SU-DHL-6 (cell line): ENCODE data around the gene KIDINS220.

Experiments used
- H2AFZ ChIP-seq: fragments of 200-600 bp; sonication (generic); 2 replicates; pipeline ENCODE4 v1.6.1; 2014; ENCODE audit warnings: low read depth, mild to moderate bottlenecking, moderate library complexity, mixed read lengths, antibody characterized with exemption, low read length; ENCODE audit not compliant: severe bottlenecking
- H3F3A ChIP-seq: fragments of 200-600 bp; shearing (Covaris generic); 2 replicates; pipeline ENCODE4 v1.6.0; 2016; ENCODE audit warnings: antibody characterized with exemption, mild to moderate bottlenecking; ENCODE audit not compliant: insufficient read depth
- H3K27ac ChIP-seq: fragments of 200-600 bp; sonication (generic); 2 replicates; pipeline ENCODE4 v1.5.1; 2016; ENCODE audit warnings: low read depth, mild to moderate bottlenecking, low read length, moderate library complexity, mixed read lengths
- H3K27me3 ChIP-seq: fragments of 200-600 bp; sonication (generic), shearing (Covaris generic); 2 replicates; pipeline ENCODE4 v1.6.0; 2014; ENCODE audit warnings: mild to moderate bottlenecking, low read length
- H3K36me3 ChIP-seq: fragments of 200-600 bp; sonication (generic); 2 replicates; pipeline ENCODE4 v1.6.1; 2014; ENCODE audit warnings: mild to moderate bottlenecking, low read length, mixed read lengths
- H3K4me2 ChIP-seq: fragments of 300-600, 200-600 bp; shearing (Covaris generic), sonication (generic); 2 replicates; pipeline ENCODE4 v1.6.0; 2014; ENCODE audit warnings: low read length, low read depth, mild to moderate bottlenecking; ENCODE audit not compliant: poor library complexity, severe bottlenecking
- H3K4me3 ChIP-seq: fragments of 200-600 bp; sonication (generic); 2 replicates; pipeline ENCODE4 v1.5.1; 2014; ENCODE audit warnings: antibody characterized with exemption, low read length, mild to moderate bottlenecking, mixed read lengths; ENCODE audit not compliant: insufficient read depth, poor library complexity, severe bottlenecking
- H3K79me2 ChIP-seq: fragments of 200-600 bp; sonication (generic); 2 replicates; pipeline ENCODE4 v1.6.1; 2014; ENCODE audit warnings: mild to moderate bottlenecking, low read length, moderate library complexity; ENCODE audit not compliant: insufficient read depth
- H3K9ac ChIP-seq: fragments of 200-600 bp; sonication (generic); 2 replicates; pipeline ENCODE4 v1.7.0; 2014; ENCODE audit warnings: mild to moderate bottlenecking, low read length
- H3K9me2 ChIP-seq: fragments of 200-600 bp; sonication (generic); replicated peaks from 2 replicates; pipeline ENCODE4 v1.6.1; 2014; ENCODE audit warnings: low read length; ENCODE audit not compliant: insufficient read depth
- H3K9me3 ChIP-seq: fragments of 200-600 bp; sonication (generic); 2 replicates; pipeline ENCODE4 v1.6.1; 2014; ENCODE audit warnings: low read length, mixed read lengths; ENCODE audit not compliant: insufficient read depth
- H4K20me1 ChIP-seq: fragments of 200-600 bp; sonication (generic); 2 replicates; pipeline ENCODE4 v1.6.1; 2014; ENCODE audit warnings: low read depth, mild to moderate bottlenecking, antibody characterized with exemption, low read length, moderate library complexity, mixed read lengths
- EZH2phosphoT487 ChIP-seq: fragments of 200-600 bp; sonication (generic), shearing (Covaris generic); conservative IDR thresholded peaks from 2 replicates; pipeline ENCODE4 v1.6.1; 2018; ENCODE audit warnings: mild to moderate bottlenecking, antibody characterized with exemption, low read length, moderate library complexity, mixed read lengths
- TF ChIP-seq, protein P1 (sequence below): fragments of 200-600 bp; sonication (generic); IDR thresholded peaks from one replicate; pipeline ENCODE4 v1.5.1; 2017; ENCODE audit warnings: antibody characterized with exemption, mild to moderate bottlenecking, low read length, moderate library complexity; ENCODE audit not compliant: insufficient read depth, poor library complexity, severe bottlenecking

The KIDINS220 gene

GRCh38 chr2:8870441-8870840 lies 33.0 kb upstream of the KIDINS220 start:
- no peak for TF ChIP-seq EZH2phosphoT487
- TF ChIP-seq, protein P1, sequence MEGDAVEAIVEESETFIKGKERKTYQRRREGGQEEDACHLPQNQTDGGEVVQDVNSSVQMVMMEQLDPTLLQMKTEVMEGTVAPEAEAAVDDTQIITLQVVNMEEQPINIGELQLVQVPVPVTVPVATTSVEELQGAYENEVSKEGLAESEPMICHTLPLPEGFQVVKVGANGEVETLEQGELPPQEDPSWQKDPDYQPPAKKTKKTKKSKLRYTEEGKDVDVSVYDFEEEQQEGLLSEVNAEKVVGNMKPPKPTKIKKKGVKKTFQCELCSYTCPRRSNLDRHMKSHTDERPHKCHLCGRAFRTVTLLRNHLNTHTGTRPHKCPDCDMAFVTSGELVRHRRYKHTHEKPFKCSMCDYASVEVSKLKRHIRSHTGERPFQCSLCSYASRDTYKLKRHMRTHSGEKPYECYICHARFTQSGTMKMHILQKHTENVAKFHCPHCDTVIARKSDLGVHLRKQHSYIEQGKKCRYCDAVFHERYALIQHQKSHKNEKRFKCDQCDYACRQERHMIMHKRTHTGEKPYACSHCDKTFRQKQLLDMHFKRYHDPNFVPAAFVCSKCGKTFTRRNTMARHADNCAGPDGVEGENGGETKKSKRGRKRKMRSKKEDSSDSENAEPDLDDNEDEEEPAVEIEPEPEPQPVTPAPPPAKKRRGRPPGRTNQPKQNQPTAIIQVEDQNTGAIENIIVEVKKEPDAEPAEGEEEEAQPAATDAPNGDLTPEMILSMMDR = no peak
- H3K9ac ChIP-seq = no peak overlapping the region
- no peaks in the 10 kb centered on the region for H3K79me2 ChIP-seq
- H3K27ac ChIP-seq = no peak overlapping the region
- no peak overlapping the region for H3K4me3 ChIP-seq
- H3F3A ChIP-seq = no peaks in the 10 kb centered on the region
- H2AFZ ChIP-seq = no peak overlapping the region
- H3K9me2 ChIP-seq = no peaks in the 10 kb centered on the region
- no peaks in the 10 kb centered on the region for H3K9me3 ChIP-seq
- H3K27me3 ChIP-seq = no peaks in the 10 kb centered on the region
- no peak overlapping the region for H3K4me2 ChIP-seq
- H4K20me1 ChIP-seq = no peaks in the 10 kb centered on the region
- no peaks in the 10 kb centered on the region for H3K36me3 ChIP-seq

DNA sequence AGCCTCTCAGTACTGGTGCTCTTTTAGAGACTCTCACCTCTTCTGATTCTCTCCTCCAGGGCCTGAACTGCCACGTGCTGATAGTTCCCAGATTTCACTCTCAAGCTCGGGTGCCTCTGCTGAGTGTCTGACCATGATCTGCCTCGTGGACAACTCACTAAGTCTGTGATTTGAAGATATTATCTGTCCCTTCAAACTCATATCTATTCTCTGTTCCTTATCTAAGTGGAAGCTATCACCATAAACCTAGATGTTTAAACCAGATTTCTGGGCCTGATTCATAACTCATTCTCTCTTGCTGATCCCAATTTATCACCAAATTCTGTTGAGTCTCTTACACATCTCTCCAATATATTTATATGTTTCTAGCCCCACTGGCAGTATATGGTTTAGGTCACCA lies 29.9 kb upstream of the KIDINS220 start:
- Histone ChIP-seq H3K79me2 (no peaks in the 10 kb centered on the region), H3K27me3 (no peaks in the 10 kb centered on the region), H4K20me1 (no peaks in the 10 kb centered on the region), H3F3A (no peaks in the 10 kb centered on the region), H3K9ac (no peak overlapping the region), H3K27ac (no peak overlapping the region), H3K9me2 (no peaks in the 10 kb centered on the region), H3K4me3 (no peak overlapping the region), H3K4me2 (no peak overlapping the region), H3K9me3 (no peaks in the 10 kb centered on the region), H3K36me3 (no peaks in the 10 kb centered on the region), H2AFZ (no peak overlapping the region)
- no peak for TF ChIP-seq EZH2phosphoT487
- TF ChIP-seq, protein P1 = no peak

DNA sequence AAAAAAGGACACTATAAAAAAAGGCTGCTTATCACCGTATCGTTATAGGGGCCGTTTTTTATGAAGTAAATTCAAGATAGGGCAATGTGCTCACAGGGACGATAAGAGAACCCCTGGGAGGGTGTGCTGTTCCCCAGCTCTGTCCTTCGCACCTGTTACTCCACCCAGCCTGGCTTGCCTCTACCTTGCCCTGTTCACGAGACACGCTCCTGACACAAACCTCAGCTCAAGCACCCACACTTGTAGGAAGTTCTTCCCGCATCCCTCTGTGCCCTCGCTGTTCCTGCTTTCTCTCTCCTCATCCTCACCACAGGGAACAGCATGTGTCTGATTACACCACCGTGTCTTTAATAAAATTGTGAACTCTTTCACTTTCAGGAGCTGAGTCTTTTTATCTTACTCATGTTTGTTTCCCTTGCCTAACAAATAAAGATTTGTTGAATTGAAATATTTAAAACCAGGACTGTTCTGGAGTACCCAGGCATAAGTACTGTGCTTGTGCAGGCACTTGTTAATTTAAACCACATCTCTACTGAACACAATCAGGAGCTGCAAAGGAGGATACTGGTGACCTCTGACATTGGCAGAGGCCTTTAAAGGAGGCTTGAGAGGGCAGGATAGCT lies 26.0 kb upstream of the KIDINS220 start:
- H2AFZ ChIP-seq = no peak overlapping the region
- H3K36me3 ChIP-seq = no peaks in the 10 kb centered on the region
- H3F3A ChIP-seq = no peaks in the 10 kb centered on the region
- no peak overlapping the region for H3K4me2 ChIP-seq
- H3K9me2 ChIP-seq = no peaks in the 10 kb centered on the region
- no peaks in the 10 kb centered on the region for H4K20me1 ChIP-seq
- no peak for TF ChIP-seq EZH2phosphoT487
- TF ChIP-seq, protein P1 = no peak
- H3K9ac ChIP-seq = no peak overlapping the region
- no peaks in the 10 kb centered on the region for H3K79me2 ChIP-seq
- H3K4me3 ChIP-seq = no peak overlapping the region
- no peak overlapping the region for H3K27ac ChIP-seq
- no peaks in the 10 kb centered on the region for H3K9me3 ChIP-seq
- no peaks in the 10 kb centered on the region for H3K27me3 ChIP-seq
